Astrocyte (in vitro differentiated cells and primary cell): ENCODE data around the gene PSTK. TPM values are rescaled to one million over a fixed set of nuclear protein-coding genes. Genes with fewer than 3 reads are reported as not detected.
A peak's percentile ranks its signal among the peaks of the same experiment; 100 is the strongest.

ENCODE experiments used
- DNase-seq: peaks from one replicate; pipeline ENCODE4 v3.0.0-alpha.2; 2010; ENCODE audit warnings: low read depth
- FAIRE-seq: peaks from 2 replicates; lab custom pipeline; 2011; peaks lifted over from hg19 to GRCh38; lab: Jason Lieb, UNC
- H2AFZ ChIP-seq: 2 replicates; pipeline ENCODE4 v1.6.0; 2012; ENCODE audit warnings: low read depth, low read length, inconsistent platforms
- H3K27ac ChIP-seq: 2 replicates; pipeline ENCODE4 v1.5.1; 2011; ENCODE audit warnings: low read depth, low read length, inconsistent platforms
- H3K27me3 ChIP-seq: 2 replicates; pipeline ENCODE4 v1.6.0; 2011; ENCODE audit warnings: low read length, inconsistent platforms; ENCODE audit not compliant: insufficient read depth
- H3K36me3 ChIP-seq: 2 replicates; pipeline ENCODE4 v1.5.1; 2011; ENCODE audit warnings: low read length, inconsistent platforms; ENCODE audit not compliant: insufficient read depth
- H3K4me1 ChIP-seq: 2 replicates; pipeline ENCODE4 v1.5.1; 2011; ENCODE audit warnings: low read length, inconsistent platforms; ENCODE audit not compliant: insufficient read depth
- H3K4me2 ChIP-seq: 2 replicates; pipeline ENCODE4 v1.6.0; 2012; ENCODE audit warnings: low read length, inconsistent platforms
- H3K4me3 ChIP-seq: 2 replicates; pipeline ENCODE4 v1.5.1; 2011; ENCODE audit warnings: low read depth, mild to moderate bottlenecking, low read length, inconsistent platforms; ENCODE audit not compliant: insufficient read depth
- H3K79me2 ChIP-seq: 2 replicates; pipeline ENCODE4 v1.6.0; 2012; ENCODE audit warnings: mild to moderate bottlenecking, low read length, inconsistent platforms; ENCODE audit not compliant: insufficient read depth
- H3K9ac ChIP-seq: 2 replicates; pipeline ENCODE4 v1.6.0; 2012; ENCODE audit warnings: mild to moderate bottlenecking, low read length, inconsistent platforms
- H3K9me3 ChIP-seq: 2 replicates; pipeline ENCODE4 v1.5.1; 2012; ENCODE audit warnings: low read depth, mild to moderate bottlenecking, low read length, inconsistent platforms; ENCODE audit not compliant: insufficient read depth
- H4K20me1 ChIP-seq: 2 replicates; pipeline ENCODE4 v1.6.0; 2012; ENCODE audit warnings: low read length, inconsistent platforms; ENCODE audit not compliant: insufficient read depth
- H3K27ac Mint-ChIP-seq: one replicate; pipeline ENCODE4 v1.8.0; 2021; ENCODE audit warnings: mild to moderate bottlenecking, mixed read lengths; ENCODE audit not compliant: unreplicated experiment
- H3K27me3 Mint-ChIP-seq: one replicate; pipeline ENCODE4 v1.8.0; 2021; ENCODE audit warnings: low read depth, mixed read lengths; ENCODE audit not compliant: unreplicated experiment
- H3K36me3 Mint-ChIP-seq: one replicate; pipeline ENCODE4 v1.8.0; 2021; ENCODE audit warnings: low read depth, mixed read lengths; ENCODE audit not compliant: unreplicated experiment
- H3K4me1 Mint-ChIP-seq: one replicate; pipeline ENCODE4 v1.8.0; 2021; ENCODE audit warnings: low read depth, mixed read lengths; ENCODE audit not compliant: unreplicated experiment
- H3K4me3 Mint-ChIP-seq: one replicate; pipeline ENCODE4 v1.8.0; 2021; ENCODE audit warnings: mild to moderate bottlenecking, moderate library complexity, mixed read lengths; ENCODE audit not compliant: unreplicated experiment
- H3K9me3 Mint-ChIP-seq: one replicate; pipeline ENCODE4 v1.8.0; 2021; ENCODE audit warnings: mild to moderate bottlenecking, mixed read lengths; ENCODE audit not compliant: unreplicated experiment
- EZH2 ChIP-seq: IDR thresholded peaks from 2 replicates; pipeline ENCODE4 v1.6.1; 2012; ENCODE audit warnings: mild to moderate bottlenecking, low read length, inconsistent platforms; ENCODE audit not compliant: insufficient read depth
- total RNA-seq: library from RNA; stranded (reverse); gene quantifications from 2 replicates; pipeline ENCODE4 v1.2.1, GENCODE V29; 2021
- TF ChIP-seq, protein P1 (sequence below): IDR thresholded peaks from 2 replicates; pipeline ENCODE4 v1.5.1; 2011; ENCODE audit warnings: low read depth, mild to moderate bottlenecking, inconsistent platforms, low read length, moderate library complexity; ENCODE audit not compliant: insufficient read depth

Gene PSTK
- total RNA-seq, 1 donor from 2014 or later: 4.8 TPM

GRCh38 chr10:123004298-123004697 lies 24.1 kb downstream of the PSTK start:
- no peak overlapping the region for H3K4me2 ChIP-seq
- H3K9me3 Mint-ChIP-seq: no peaks in the 10 kb centered on the region
- TF ChIP-seq, protein P1, sequence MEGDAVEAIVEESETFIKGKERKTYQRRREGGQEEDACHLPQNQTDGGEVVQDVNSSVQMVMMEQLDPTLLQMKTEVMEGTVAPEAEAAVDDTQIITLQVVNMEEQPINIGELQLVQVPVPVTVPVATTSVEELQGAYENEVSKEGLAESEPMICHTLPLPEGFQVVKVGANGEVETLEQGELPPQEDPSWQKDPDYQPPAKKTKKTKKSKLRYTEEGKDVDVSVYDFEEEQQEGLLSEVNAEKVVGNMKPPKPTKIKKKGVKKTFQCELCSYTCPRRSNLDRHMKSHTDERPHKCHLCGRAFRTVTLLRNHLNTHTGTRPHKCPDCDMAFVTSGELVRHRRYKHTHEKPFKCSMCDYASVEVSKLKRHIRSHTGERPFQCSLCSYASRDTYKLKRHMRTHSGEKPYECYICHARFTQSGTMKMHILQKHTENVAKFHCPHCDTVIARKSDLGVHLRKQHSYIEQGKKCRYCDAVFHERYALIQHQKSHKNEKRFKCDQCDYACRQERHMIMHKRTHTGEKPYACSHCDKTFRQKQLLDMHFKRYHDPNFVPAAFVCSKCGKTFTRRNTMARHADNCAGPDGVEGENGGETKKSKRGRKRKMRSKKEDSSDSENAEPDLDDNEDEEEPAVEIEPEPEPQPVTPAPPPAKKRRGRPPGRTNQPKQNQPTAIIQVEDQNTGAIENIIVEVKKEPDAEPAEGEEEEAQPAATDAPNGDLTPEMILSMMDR: no peak
- TF ChIP-seq EZH2: no peak
- H3K4me3 Mint-ChIP-seq: no peak overlapping the region
- no peaks in the 10 kb centered on the region for H3K27me3 Mint-ChIP-seq
- H3K36me3 Mint-ChIP-seq: no peaks in the 10 kb centered on the region
- no peak overlapping the region for H2AFZ ChIP-seq
- no peak overlapping the region for H3K27ac Mint-ChIP-seq
- H3K27ac ChIP-seq: no peak overlapping the region
- H3K4me1 ChIP-seq: peaks cover 11% of the 10 kb centered on the region
- FAIRE-seq (no peak), DNase-seq (no peak)
- H3K4me3 ChIP-seq: no peak overlapping the region
- H3K79me2 ChIP-seq: peaks cover 80% of the 10 kb centered on the region
- no peaks in the 10 kb centered on the region for H3K27me3 ChIP-seq
- H3K9ac ChIP-seq: no peak overlapping the region
- H3K4me1 Mint-ChIP-seq: peaks cover 7% of the 10 kb centered on the region
- H4K20me1 ChIP-seq: peaks cover 58% of the 10 kb centered on the region
- no peaks in the 10 kb centered on the region for H3K36me3 ChIP-seq
- H3K9me3 ChIP-seq: no peaks in the 10 kb centered on the region

- H3K27ac ChIP-seq: peak overlapping the region; percentile 94
These were observed 27.6 kb downstream of the PSTK start for GRCh38 chr10:123007558-123008354.

More at GRCh38 chr10:123007558-123008354, 27.6 kb downstream of the PSTK start:
- Histone ChIP-seq H3K27me3 (no peaks in the 10 kb centered on the region), H3K4me1 (peaks cover 15% of the 10 kb centered on the region), H4K20me1 (peaks cover 45% of the 10 kb centered on the region), H2AFZ (peak overlapping the region; percentile 99), H3K9me3 (no peaks in the 10 kb centered on the region), H3K79me2 (peaks cover 56% of the 10 kb centered on the region), H3K36me3 (no peaks in the 10 kb centered on the region), H3K9ac (peak overlapping the region; percentile 98), H3K4me2 (peak overlapping the region; percentile 88), H3K4me3 (peak overlapping the region; percentile 94)
- Mint-ChIP-seq H3K27ac (peak overlapping the region; percentile 99), H3K9me3 (no peaks in the 10 kb centered on the region), H3K4me1 (peaks cover 7% of the 10 kb centered on the region), H3K27me3 (no peaks in the 10 kb centered on the region), H3K36me3 (peaks cover 7% of the 10 kb centered on the region), H3K4me3 (peak overlapping the region; percentile 98)
- peak; percentile 45 for DNase-seq
- no peak for FAIRE-seq
- TF ChIP-seq EZH2: no peak
- TF ChIP-seq, protein P1: no peak
